Measurements from ENCODE around the gene RET. TPM values are rescaled to one million over a fixed set of nuclear protein-coding genes. Genes with fewer than 3 reads are reported as not detected.

Gene RET
- total RNA-seq, 2 experiments from 2014 or later = 0.04 TPM; not detected in 1

- CTCF ChIA-PET = no interaction called here
- POLR2A ChIA-PET = no interaction called here
Measured at GRCh38 chr10:43115881-43116595, 39.2 kb downstream of the RET start.

GRCh38 chr10:43116596-43116995, 39.7 kb downstream of the RET start:
- CTCF ChIA-PET = no interaction called here
- POLR2A ChIA-PET = no interaction called here

GRCh38 chr10:43117031-43117776, 40.3 kb downstream of the RET start:
- POLR2A ChIA-PET = no interaction called here

GRCh38 chr10:43117777-43118583, 41.1 kb downstream of the RET start:
- POLR2A ChIA-PET = no interaction called here

More at GRCh38 chr10:43117031-43117776, 40.3 kb downstream of the RET start:
- CTCF ChIA-PET = no interaction called here

GRCh38 chr10:43118631-43119415, 42.0 kb downstream of the RET start:
- CTCF ChIA-PET = interaction anchor here (1.1 kb wide), 1 partner anchor 339 kb away, joined by 3 read pairs; no protein-coding TSS in a partner anchor
- POLR2A ChIA-PET = interaction anchor here (1.0 to 3.7 kb wide), 2 partner anchors 11 to 20 kb away, joined by 3 to 39 read pairs; partner anchors contain the start of gene CSGALNACT2

More at GRCh38 chr10:43117777-43118583, 41.1 kb downstream of the RET start:
- CTCF ChIA-PET = interaction anchor here (1.1 kb wide), 1 partner anchor 340 kb away, joined by 3 read pairs; no protein-coding TSS in a partner anchor

GRCh38 chr10:43119416-43120115, 42.7 kb downstream of the RET start:
- CTCF ChIA-PET = no interaction called here
- POLR2A ChIA-PET = interaction anchor here (1.0 to 3.7 kb wide), 2 partner anchors 10 to 19 kb away, joined by 3 to 39 read pairs; partner anchors contain the start of gene CSGALNACT2

- POLR2A ChIA-PET = interaction anchor here (1.0 to 3.7 kb wide), 2 partner anchors 9 to 18 kb away, joined by 3 to 39 read pairs; partner anchors contain the start of gene CSGALNACT2
- CTCF ChIA-PET = interaction anchor here (1.0 to 2.6 kb wide), 5 partner anchors 15 to 63 kb away, joined by 3 to 11 read pairs (median 3); partner anchors contain the start of gene CSGALNACT2
Measured at GRCh38 chr10:43120116-43120928, 43.5 kb downstream of the RET start.

- POLR2A ChIA-PET = interaction anchor here (3.7 kb wide), 1 partner anchor 18 kb away, joined by 39 read pairs; the partner anchor contains the start of gene CSGALNACT2
- CTCF ChIA-PET = interaction anchor here (0.6 to 2.6 kb wide), 6 partner anchors 16 to 520 kb away, joined by 3 to 11 read pairs (median 4); partner anchors contain the start of gene CSGALNACT2
Measured at GRCh38 chr10:43120929-43121314, 44.1 kb downstream of the RET start.

GRCh38 chr10:43121444-43121843, 44.6 kb downstream of the RET start:
- ChIA-PET CTCF (interaction anchor here (0.6 to 2.6 kb wide), 6 partner anchors 17 to 520 kb away, joined by 3 to 11 read pairs (median 4); partner anchors contain the start of gene CSGALNACT2), POLR2A (interaction anchor here (3.7 kb wide), 1 partner anchor 17 kb away, joined by 39 read pairs; the partner anchor contains the start of gene CSGALNACT2)

- POLR2A ChIA-PET = interaction anchor here (3.7 kb wide), 1 partner anchor 17 kb away, joined by 39 read pairs; the partner anchor contains the start of gene CSGALNACT2
- CTCF ChIA-PET = interaction anchor here (1.4 to 2.6 kb wide), 2 partner anchors 18 to 39 kb away, joined by 4 to 10 read pairs; no protein-coding TSS in a partner anchor
Measured at GRCh38 chr10:43122096-43122495, 45.2 kb downstream of the RET start.

- CTCF ChIA-PET = interaction anchor here (0.7 to 2.6 kb wide), 3 partner anchors 17 to 79 kb away, joined by 4 to 10 read pairs (median 4); no protein-coding TSS in a partner anchor
- POLR2A ChIA-PET = interaction anchor here (3.7 kb wide), 1 partner anchor 16 kb away, joined by 39 read pairs; the partner anchor contains the start of gene CSGALNACT2
Measured at GRCh38 chr10:43122826-43123225, 46.0 kb downstream of the RET start.

- CTCF ChIA-PET = interaction anchor here (0.7 to 2.6 kb wide), 3 partner anchors 17 to 79 kb away, joined by 4 to 10 read pairs (median 4); no protein-coding TSS in a partner anchor
- POLR2A ChIA-PET = no interaction called here
Measured at GRCh38 chr10:43123361-43124093, 46.7 kb downstream of the RET start.

GRCh38 chr10:43124094-43124521, 47.2 kb downstream of the RET start:
- POLR2A ChIA-PET = no interaction called here
- CTCF ChIA-PET = no interaction called here

- ChIA-PET POLR2A (no interaction called here), CTCF (no interaction called here)
Measured at GRCh38 chr10:43124574-43125273, 47.9 kb downstream of the RET start.

- ChIA-PET POLR2A (no interaction called here), CTCF (no interaction called here)
Measured at GRCh38 chr10:43125274-43125845, 48.5 kb downstream of the RET start.
